ENCODE data around the gene MYO6.
A peak's percentile ranks its signal among the peaks of the same experiment; 100 is the strongest.

The MYO6 gene

DNA sequence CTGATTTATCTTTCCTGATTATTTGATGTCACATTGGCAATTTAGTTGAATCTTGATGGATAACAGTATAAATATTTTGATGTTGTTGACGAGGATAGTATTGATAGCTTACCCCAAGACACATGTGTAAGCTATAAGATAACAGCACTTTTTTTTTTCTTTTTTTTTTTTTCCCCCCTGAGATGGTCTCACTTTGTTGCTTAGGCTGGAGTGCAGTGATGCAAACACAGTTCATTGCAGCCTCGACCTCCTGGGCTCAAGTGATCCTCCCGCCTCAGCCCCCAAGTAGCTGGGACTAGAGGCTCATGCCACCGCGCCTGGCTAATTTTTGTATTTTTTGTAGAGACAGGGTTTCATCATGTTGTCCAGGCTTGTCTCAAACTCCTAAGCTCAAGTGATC is 21.8 kb downstream of the MYO6 start:
- DNase-seq, result no peak

DNA sequence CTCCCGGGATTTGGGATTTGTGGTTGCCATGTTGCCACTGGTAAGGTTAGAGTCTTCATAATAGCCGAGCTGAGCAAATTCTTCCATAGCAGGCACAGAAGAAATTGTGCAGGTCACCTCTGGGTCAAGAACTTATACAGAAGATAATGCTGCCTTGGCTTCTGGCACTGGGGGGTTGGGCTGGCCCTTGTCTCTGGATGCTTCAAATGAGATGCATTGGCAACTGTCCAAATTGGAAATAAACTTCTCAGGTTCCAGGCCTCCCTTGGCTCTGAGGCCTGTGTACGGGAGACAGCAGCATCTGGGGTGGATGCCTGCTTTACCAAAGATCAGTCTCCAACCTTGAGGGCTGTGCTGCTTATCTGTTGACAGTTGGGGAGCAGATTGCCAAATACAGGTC is 26.2 kb downstream of the MYO6 start:
- DNase-seq, result peak; percentile 14

DNA sequence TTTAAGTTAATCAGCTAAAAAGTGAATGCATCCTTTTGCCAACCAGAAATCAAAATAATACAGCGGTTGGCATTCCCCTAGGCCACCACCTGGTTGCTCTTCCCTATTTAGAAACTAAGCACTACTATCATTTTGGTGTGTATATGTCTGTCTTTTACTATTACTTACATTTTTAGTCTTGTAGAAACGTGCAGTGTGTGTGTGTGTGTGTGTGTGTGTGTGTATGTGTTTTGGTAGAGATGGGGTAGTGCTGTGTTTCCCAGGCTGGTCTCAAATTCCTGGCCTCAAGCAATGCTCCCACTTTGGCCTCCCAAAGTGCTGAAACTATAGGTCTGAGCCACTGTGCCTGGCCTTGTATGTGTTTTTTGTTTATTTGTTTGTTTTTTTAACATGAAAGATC is 27.4 kb downstream of the MYO6 start:
- no peak for DNase-seq

DNA sequence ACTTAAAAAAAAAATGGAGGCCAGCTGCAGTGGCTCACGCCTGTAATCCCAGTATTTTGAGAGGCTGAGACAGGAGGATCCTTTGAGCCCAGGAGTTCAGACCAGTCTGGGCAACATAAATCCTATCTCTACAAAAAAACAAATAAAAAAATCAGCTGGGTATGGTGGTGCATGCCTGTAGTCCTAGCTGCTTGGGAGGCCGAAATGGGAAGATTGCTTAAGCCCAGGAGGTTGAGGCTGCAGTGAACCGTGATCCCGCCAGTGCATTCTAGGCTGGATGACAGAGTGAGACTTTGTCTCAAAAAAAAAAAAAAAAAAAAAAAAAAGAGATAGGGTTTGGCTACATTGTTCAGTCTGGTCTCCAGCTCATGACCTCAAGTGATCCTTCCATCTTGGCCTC is 29.7 kb downstream of the MYO6 start:
- DNase-seq, result no peak

DNA sequence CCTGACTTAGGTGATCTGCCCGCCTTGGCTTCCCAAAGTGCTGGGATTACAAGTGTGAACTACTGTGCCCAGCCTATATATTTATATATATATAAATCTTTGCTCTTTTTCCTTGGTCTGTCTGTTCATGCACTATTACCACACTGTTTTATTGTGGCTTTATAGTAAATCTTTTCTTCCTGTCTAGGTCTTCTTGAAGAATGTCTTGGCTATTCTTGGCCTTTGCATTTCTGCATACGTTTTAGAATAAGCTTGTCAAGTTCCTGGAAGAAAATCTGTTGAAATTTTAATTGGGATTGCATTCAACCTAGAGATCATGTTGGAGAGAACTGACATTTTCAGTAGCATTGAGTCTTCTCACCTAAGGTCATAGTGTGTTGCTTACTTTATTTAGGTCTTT is 37.1 kb downstream of the MYO6 start:
- DNase-seq, result no peak

DNA sequence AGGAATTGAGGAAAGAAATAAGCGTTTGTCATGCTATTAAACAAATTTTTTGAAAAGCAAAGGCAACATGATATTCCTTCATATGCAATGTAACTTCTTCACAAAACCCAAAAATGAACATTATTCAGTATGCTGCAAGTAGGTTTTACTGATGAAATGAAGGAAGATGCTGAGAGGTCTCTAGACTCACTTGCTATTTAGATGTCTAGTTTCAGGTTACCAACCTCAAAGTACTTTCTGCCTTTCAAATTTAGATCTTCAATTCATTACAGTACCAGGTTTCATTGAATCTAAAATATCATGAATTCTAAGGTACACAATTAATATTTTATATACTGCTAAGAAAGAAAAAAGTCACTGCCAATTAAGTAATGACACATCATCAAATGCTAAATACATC is 39.9 kb downstream of the MYO6 start:
- DNase-seq, result no peak

DNA sequence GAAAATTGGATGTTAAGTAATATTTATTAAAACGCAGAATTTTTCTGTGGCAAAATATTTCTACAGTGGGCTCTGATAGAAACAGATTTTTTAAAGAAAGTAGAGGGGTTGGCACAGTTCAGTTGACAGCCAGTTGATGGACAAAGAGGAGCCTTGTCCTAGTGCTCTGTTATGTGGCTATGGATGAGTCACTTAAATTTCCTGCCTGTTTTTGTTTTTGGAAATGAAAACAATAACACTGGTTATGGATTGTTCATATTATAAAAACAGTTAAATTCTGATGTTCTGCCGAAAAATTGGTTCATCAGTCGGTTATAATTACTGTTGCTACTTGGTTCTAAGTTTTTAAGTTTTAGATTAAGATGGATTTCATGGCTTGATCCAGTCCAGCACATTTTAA is 42.8 kb downstream of the MYO6 start:
- DNase-seq, result no peak

DNA sequence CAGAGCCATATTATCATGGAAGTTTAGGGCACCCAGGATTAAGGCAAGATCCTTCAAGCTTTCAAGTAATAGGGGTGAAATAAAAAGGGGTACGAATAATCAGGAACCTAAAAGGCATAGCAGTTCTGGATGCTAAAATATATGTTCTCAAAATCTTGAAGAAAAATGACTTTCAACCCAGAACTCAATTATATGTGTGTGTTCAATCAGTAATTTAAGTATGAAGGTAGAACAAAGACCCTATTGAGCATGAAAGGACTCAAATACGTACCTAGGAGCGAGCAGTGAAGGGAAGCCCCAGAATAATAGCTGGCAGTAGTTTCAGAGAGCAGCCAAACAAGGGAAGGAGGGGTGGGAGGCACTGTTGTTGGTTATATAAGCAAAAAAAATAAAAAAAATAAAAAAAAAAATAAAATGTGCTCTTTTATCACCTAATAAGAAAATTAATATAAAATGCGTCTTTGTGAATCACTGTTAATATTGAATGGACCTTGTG is 45.4 kb downstream of the MYO6 start:
- DNase-seq, result no peak

DNA sequence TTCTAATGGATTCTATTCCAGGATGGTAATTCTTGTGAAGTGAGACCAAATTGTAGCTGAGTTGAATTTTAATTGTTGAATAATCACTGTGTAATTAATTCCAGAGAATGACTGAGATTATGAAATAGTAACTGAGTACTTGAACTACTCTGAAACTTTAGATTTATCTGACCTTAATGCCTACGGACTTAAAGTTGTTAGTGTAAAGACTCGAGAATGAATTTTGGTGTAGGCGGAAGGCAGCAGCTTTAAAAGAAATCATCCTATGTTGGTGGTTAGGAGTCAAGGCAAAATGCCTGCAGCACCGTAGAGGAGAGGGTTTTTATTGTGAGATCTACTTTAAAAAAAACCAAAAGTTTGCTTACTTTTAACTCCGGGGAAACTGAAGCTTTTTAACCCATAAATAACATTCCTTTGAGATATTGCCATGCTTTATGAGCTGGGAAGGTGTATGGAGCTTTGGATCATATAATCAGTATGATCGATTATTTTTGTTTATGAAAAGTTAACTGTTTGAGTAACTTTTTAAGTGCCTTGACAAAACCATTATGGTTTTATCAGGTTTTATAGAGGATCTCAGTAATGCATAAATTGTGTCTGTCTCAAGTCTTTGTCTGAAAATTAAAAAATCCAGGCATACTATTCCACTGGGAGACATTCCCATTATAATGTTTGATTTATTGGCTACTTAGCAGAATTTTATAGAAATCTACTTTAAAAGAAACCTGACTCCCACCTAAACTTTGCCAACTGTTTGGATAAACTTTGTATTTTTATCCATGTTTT is 46.1 kb downstream of the MYO6 start:
- DNase-seq, result no peak

DNA sequence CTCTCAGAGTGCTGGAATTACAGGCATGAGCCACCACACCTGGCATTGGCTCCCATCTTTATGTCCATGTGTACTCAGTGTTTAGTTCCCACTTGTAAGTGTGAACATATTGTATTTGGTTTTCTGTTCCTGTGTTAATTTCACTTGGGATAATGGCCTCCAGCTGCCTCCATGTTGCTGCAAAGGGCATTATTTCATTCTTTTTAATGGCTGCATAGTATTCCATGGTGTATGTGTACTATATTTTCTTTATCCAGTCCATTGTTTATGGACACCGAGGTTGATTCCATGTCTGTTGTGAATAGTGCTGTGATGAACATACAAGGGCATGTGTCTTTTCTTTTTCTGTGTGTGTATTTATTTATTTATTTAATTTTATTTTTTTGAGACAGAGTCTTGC is 47.7 kb downstream of the MYO6 start:
- DNase-seq, result no peak

DNA sequence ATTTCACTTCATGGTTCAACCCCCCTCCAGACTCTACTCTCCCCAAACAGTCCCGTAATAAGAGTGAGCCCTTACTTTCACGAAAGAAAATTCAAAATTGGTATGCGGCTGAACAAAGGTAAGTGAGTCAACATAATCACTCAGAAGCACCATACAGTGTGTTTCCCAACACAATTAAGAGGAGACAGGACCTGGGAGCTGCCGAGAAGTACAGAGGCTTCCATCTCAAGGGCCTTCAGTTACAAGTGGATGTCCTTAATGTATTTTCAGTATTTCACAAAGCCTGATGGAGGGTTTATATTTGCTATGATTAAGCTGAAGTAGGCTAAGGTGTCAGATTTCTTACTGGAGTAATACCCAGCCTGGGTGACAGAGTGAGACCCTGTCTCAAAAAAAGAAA is 51.1 kb downstream of the MYO6 start:
- peak; percentile 12 for DNase-seq

DNA sequence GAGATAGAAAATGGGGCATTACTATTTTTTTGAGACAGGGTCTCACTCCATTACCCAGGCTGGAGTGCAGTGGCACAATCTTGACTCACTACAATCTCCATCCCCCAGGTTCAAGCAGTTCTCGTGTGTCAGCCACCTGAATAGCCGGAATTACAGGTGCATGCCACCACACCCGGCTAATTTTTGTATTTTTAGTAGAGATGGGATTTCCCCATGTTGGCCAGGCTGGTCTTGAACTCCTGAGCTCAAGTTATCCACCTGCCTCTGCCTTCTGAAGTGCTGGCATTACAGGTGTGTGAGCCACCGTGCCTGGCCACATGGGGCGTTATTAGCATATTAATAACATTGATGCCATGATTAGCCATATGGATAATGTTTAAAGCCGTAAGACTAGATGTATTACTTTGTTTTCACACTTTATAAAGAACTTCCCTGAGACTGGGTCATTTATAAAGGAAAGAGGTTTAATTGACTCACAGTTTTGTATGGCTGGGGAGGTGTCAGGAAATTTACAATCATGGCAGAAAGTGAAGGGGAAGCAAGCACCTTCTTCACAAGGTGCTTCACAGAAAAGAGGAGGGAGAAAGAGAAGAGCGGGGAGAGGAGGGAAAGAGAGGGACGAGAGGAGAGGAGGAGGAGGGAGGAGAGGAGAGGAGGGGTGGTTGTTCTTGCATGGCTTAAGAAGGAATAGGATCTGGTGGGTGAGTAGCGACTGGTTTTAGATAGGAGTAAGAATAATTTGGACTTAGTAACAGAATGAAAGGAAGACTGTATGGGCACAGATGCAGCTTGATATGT is 51.9 kb downstream of the MYO6 start:
- DNase-seq, result no peak

DNA sequence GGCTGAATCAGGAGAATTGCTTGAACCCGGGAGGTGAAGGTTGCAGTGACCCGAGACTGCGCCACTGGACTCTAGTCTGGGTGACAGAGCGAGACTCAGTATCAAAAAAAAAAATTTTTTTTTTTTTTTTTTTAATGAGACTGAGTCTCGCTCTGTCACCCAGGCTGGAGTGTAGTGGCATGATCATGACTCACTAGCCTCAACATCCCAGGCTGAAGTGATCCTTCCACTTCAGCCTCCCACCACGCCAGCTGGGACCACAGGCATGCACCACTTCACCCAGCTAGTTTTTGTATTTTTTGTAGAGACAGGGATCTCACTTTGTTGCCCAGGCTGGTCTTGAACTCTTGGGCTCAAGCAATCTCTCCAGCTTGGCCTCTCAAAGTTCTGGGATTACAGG is 53.3 kb downstream of the MYO6 start:
- DNase-seq, result no peak

DNA sequence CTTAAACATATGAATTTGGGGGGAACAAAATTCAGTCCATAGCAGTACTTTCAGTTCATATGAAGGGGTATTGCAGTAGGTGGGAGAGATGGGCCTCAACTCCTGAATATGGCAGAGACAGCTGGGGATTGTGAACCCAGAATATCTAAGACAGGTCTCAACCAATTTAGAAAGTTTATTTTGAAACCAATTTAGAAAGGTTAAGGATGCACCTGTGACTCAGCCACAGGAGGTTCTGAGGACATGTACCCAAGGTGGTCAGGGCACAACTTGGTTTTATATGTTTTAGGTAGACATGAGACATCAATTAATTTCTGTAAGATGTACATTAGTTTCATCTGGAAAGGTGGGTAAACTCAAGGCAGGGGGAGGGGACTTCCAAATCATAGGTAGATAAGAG is 59.5 kb downstream of the MYO6 start:
- no peak for DNase-seq

DNA sequence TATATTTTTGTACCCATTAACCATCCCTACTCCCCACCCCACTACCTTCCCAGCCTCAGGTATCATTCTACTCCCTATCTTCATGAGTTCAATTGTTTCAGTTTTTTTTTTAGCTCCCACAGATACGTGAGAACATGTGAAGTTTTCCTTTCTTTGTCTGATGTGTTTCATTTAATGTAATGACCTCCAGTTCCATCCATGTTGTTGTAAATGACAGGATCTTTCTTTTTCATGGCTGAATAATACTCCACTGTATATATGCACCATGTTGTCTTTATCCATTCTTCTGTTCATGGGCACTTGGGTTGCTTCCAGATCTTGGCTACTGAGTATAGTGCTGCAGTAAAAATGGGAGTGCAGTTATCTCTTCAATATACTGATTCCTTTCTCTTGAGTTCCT is 63.5 kb downstream of the MYO6 start:
- DNase-seq, result no peak

DNA sequence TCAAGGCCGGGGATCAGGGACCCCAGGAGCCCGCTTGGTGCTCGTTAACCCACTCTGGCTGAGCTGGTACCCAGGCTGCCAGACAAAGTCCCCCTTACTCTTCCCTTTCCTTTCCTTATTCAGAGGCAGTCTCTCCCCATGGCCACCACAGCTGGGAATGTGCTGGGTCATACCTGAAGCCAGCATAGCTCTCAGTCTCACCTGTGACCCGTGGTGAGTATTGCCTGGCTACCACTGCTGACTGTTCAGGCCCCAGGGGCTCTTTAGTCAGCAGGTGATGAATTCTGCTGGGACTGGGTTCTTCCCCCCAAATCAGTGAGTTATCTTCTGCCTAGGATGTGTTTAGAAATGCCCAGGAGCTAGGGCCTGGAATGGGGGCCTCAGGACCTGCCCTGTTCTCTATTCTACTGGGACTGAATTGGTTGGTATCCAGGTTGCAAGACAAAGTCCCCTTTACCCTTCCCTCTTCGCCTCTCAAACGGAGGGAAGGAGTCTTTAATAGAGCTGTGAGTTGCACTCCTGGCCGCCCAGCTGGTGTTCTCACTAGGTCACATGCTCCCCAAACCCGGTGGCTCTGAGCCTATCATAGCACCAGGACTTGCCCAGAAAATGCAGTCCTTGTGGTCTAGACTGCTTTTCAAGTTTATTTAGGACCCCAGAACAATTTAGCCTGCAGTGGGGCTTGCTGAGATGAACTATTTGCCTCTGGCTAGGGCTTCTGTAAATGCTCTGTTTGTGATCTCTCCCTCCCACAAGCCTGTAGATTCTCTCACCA is 64.6 kb downstream of the MYO6 start:
- no peak for DNase-seq

DNA sequence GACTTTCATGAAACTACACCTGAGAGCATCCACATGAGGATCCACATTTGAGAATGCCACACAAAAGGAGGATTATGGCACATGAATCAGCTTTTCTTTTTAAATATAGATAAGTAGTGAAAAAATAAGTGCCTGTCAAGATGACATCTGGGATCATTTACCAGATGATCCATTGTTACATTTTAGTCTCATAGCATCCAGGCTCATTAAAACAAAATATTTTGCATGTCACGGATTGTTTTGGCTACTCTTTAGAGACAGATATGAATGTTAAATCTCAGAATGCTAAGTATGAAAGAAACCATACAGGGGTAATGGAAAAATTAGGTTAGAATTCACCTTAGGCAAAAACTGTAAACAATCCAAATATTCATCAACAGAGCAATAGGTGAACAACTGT is 66.7 kb downstream of the MYO6 start:
- no peak for DNase-seq

DNA sequence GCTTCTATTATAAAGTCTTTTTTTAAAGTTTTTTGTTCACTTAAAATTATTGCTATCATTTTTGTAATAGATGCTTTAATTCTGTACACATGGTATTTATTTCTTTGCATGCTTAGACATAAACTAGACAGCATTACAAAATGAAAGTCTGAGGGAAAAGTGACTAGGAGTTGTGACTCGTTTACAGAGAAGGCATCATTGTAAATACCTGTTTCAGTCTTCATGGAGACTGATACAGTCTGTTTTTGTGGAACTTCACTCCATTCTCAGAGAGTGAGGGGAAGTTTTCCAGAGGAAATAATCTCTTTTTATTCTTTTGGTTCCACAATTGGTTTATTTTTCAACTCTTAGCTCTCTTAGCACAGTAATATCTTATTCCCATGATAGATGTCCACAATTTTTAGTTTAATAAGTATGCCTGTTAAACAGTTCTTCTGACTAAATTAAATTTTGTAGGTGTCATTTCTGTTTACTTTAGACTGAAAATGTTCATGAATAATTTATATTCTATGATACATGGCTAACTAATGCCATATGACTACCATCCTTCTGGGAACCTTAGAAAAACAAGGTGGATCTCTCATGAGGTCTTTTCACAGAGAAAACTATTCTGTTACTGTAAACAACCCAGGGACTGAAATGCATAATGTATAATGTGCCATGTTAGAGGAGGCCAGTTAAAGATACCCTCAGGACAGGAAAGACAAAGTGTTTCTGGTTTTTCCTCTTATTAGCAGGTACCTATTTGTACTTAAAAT is 69.2 kb downstream of the MYO6 start:
- no peak for DNase-seq

DNA sequence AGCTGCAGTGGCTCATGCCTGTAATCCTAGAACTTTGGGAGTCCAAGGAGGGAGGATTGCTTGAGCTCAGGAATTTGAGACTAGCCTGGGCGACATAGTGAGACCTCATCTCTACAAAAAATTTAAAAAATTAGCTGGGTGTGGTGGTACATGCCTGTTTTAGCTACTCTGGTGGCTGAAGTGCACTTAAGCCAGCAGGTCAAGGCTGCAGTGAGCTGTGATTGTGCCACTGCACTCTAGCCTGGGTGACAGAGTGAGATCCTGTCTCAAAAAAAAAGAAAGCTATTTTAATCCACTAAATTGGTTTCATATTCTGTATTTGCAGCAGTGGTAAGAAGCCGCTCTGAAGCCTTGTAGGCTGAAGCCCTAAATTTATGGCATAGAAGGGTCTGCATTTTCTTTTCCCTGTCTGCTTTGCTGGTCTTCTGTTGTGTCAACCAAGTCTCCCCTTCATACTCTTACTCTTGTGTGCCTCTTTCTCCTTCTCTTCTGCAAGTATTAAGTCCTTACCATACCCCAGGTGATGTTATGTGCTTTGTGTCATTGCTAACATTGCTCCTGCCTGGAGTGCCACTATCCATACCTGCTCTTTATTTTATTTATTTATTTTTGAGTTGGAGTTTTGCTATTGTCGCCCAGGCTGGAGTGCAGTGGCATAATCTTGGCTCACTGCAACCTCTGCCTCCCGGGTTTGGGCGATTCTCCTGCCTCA is 70.9 kb downstream of the MYO6 start:
- no peak for DNase-seq

DNA sequence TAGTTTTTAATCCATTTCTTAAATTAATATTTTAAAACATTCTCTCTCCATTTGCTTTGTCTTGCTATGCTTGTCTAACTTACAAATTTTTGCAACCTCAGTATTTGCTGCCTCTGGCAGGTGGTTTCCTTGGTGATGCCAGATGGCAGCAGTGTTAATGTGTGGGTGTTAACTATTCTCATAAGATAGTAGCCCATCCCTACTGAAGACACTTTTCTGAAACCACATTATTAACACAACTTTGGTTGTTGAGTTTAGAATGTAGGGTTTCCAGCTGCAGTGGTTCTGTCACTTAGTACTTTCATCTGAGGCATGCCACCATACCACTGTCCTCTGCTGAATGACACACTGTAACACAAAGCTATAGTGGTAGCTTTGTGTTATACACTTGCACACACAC is 75.1 kb downstream of the MYO6 start:
- DNase-seq, result no peak

DNA sequence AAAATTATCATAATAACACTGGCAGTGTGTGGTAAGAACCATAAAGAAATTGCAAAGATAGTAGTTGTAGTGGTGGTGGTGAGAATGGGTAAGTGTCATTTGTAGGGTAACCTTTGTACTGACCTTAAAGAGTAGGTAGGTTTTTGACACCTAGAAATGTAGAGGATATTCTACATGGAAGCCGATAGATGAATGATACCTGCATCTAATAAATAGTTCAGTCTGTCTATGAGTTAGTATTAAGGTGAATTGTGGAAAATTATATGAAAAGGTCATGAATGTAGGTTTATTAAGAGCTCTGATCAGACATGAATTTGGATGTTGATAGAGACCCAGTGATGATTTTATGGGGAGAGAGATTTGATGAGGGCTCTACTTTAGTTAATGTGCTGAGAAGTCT is 78.1 kb downstream of the MYO6 start:
- DNase-seq, result no peak

All from NCI-H2227 treated with DMSO at 0.1 percent for 48 hours (cell line).